CD4-positive, alpha-beta T cell (primary cell): ENCODE results near the gene LAGE3. TPM values are rescaled to one million over a fixed set of nuclear protein-coding genes. Genes with fewer than 3 reads are reported as not detected.
A peak's percentile ranks its signal among the peaks of the same experiment; 100 is the strongest.

Experiments used
- ATAC-seq: fragments of 200-7000 bp; cut with Tn5 transposase; one replicate; pipeline ENCODE4 v1.10.0; 2022; ENCODE audit warnings: mild to moderate bottlenecking; ENCODE audit not compliant: poor library complexity
- CTCF ChIA-PET: fragments of 350-600 bp; sonication (Branson Sonifier 250); formaldehyde crosslinking; loops from one replicate; lab custom pipeline; 2021; ENCODE audit warnings: antibody characterized with exemption, inconsistent platforms; lab: Charles Lee
- POLR2A ChIA-PET: fragments of 350-600 bp; sonication (Branson Sonifier 250); formaldehyde crosslinking; loops from one replicate; lab custom pipeline; 2021; ENCODE audit warnings: antibody characterized with exemption, inconsistent platforms; lab: Charles Lee
- DNase-seq, 14 experiments: peaks; one replicate each; pipeline ENCODE4 v3.0.0-alpha.2; 2013 to 2020; ENCODE audit warnings: mixed read lengths in 2 of 14
- H3K27ac ChIP-seq, 2 donors: one replicate each; pipeline versions ENCODE4 v1.5.1 to v1.7.0; 2013; ENCODE audit warnings: low read length in 2 of 2, low read depth in 1 of 2, mild to moderate bottlenecking in 1 of 2
- H3K27me3 ChIP-seq, 2 experiments: 1 replicate in 1 of 2; 2 replicates in 1 of 2; pipeline versions ENCODE4 v1.6.1 to v1.7.0; 2013; ENCODE audit warnings: low read length in 2 of 2, control low read depth in 1 of 2, mild to moderate bottlenecking in 1 of 2, moderate library complexity in 1 of 2; ENCODE audit not compliant: insufficient read depth in 2 of 2, control insufficient read depth in 1 of 2
- H3K36me3 ChIP-seq: one replicate; pipeline ENCODE4 v1.6.1; 2013; ENCODE audit warnings: low read length, control low read depth; ENCODE audit not compliant: insufficient read depth
- H3K4me1 ChIP-seq: one replicate; pipeline ENCODE4 v1.6.1; 2013; ENCODE audit warnings: low read length, control low read depth; ENCODE audit not compliant: insufficient read depth
- H3K4me3 ChIP-seq: one replicate; pipeline ENCODE4 v1.5.1; 2013; ENCODE audit warnings: mild to moderate bottlenecking, low read length, moderate library complexity
- H3K9me3 ChIP-seq, 2 experiments: 1 replicate in 1 of 2; 2 replicates in 1 of 2; pipeline versions ENCODE4 v1.6.1 to v1.7.0; 2013; ENCODE audit warnings: low read length in 2 of 2, mild to moderate bottlenecking in 2 of 2, control low read depth in 1 of 2, moderate library complexity in 1 of 2; ENCODE audit not compliant: control insufficient read depth in 1 of 2, insufficient read depth in 1 of 2
- H3K27ac Mint-ChIP-seq: one replicate; pipeline ENCODE4 v1.8.0; 2020; ENCODE audit warnings: mixed read lengths
- H3K27me3 Mint-ChIP-seq: one replicate; pipeline ENCODE4 v1.8.0; 2021; ENCODE audit warnings: mixed read lengths
- H3K36me3 Mint-ChIP-seq: one replicate; pipeline ENCODE4 v1.8.0; 2021; ENCODE audit warnings: low read depth, mixed read lengths
- H3K4me1 Mint-ChIP-seq: one replicate; pipeline ENCODE4 v1.8.0; 2021; ENCODE audit warnings: low read depth, mixed read lengths
- H3K4me3 Mint-ChIP-seq: one replicate; pipeline ENCODE4 v1.8.0; 2020; ENCODE audit warnings: mild to moderate bottlenecking, mixed read lengths
- H3K9me3 Mint-ChIP-seq: one replicate; pipeline ENCODE4 v1.8.0; 2020; ENCODE audit warnings: mixed read lengths
- CTCF ChIP-seq: fragments of 200-600 bp; IDR thresholded peaks from one replicate; pipeline ENCODE4 v1.8.0; 2022; ENCODE audit warnings: antibody characterized with exemption, mild to moderate bottlenecking
- intact Hi-C, 2 experiments: fragments of 100-400 bp; cut with DNase I in 1 of 2; cut with micrococcal nuclease in 1 of 2; formaldehyde crosslinking; loops; one replicate each; pipeline versions ENCODE4 v1.15.1 to v1.9.0; 2023 to 2025; cut with DNase I, micrococcal nuclease
- total RNA-seq, 174 experiments: library from RNA in 2 of 174; stranded (reverse) in 2 of 174; gene quantifications; one replicate each; pipeline ENCODE4 v1.2.3 and lab custom pipeline; 2021 to 2026

Gene LAGE3
- total RNA-seq, 2 experiments from 2014 or later, result 5.7 to 6.6 TPM

DNA sequence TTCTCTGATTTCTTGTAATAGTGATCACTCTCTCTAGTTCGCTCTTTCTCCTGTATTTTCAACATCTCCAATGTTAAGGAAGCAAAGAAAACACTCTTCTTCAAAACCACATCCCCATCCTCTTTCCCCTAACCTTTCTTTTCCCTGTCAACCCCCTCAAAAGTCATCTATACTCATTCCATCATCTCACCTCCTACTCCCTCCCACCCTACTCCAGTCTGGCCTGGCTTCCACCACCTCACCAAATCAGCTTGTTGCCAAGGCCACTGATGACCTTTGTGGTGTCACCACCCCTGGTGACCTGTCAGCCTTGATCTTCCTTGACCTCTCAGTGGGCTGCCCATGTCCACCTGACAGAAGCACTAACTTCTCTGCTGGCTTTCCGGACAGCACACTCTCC is 34.6 kb upstream of the LAGE3 start:
- Mint-ChIP-seq H3K4me3 (peak overlapping the region; percentile 48), H3K9me3 (no peaks in the 10 kb centered on the region), H3K4me1 (peaks cover 27% of the 10 kb centered on the region), H3K27ac (peak overlapping the region; percentile 57), H3K36me3 (peaks cover 19% of the 10 kb centered on the region), H3K27me3 (no peaks in the 10 kb centered on the region)
- Histone ChIP-seq H3K9me3 (no peaks in the 10 kb centered on the region), H3K27me3 (no peaks in the 10 kb centered on the region), H3K27ac (no peak overlapping the region), H3K4me3 (no peak overlapping the region), H3K4me1 (peaks cover 46% of the 10 kb centered on the region), H3K36me3 (peaks cover 6% of the 10 kb centered on the region)
- ChIA-PET POLR2A (interaction anchor here (3.5 kb wide), 1 partner anchor 27 kb away, joined by 18 read pairs; the partner anchor contains the start of gene UBL4A), CTCF (no interaction called here)
- ATAC-seq (no peak), DNase-seq (no peak)
- TF ChIP-seq CTCF, result no peak
- intact Hi-C loops, result no loop called here

GRCh38 chrX:154512879-154513553 is 33.9 kb upstream of the LAGE3 start:
- Mint-ChIP-seq H3K4me3 (peak overlapping the region; percentile 51), H3K36me3 (peaks cover 19% of the 10 kb centered on the region), H3K27me3 (no peaks in the 10 kb centered on the region), H3K27ac (no peak overlapping the region), H3K4me1 (peaks cover 27% of the 10 kb centered on the region), H3K9me3 (no peaks in the 10 kb centered on the region)
- peaks cover 46% of the 10 kb centered on the region for H3K4me1 ChIP-seq
- no peak for ATAC-seq
- no peak overlapping the region for H3K27ac ChIP-seq
- H3K36me3 ChIP-seq, result peaks cover 11% of the 10 kb centered on the region
- ChIA-PET POLR2A (no interaction called here), CTCF (no interaction called here)
- no peak for DNase-seq
- intact Hi-C loops, result no loop called here
- H3K9me3 ChIP-seq, result no peaks in the 10 kb centered on the region
- H3K27me3 ChIP-seq, result no peaks in the 10 kb centered on the region
- TF ChIP-seq CTCF, result no peak
- no peak overlapping the region for H3K4me3 ChIP-seq

DNA sequence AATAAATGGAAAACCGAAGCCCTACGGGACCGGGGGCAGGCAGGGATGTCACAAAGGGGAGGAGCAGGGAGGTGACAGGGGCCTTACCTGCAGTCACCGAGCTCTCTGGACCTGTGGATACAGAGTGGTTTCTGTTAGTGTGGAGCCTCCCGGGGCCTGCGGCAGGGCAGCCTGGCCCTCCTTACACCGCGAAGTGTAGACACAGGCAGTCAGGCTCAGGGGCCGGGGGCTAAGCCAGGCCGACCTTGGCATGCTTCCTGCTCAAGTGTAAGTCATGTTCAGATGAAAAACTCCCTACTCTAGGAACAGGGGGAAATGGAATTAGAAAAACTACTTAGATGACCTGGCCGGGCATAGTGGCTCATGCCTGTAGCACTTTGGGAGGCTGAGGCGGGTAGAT is 32.7 kb upstream of the LAGE3 start:
- H3K9me3 Mint-ChIP-seq, result no peaks in the 10 kb centered on the region
- TF ChIP-seq CTCF, result no peak
- ChIA-PET POLR2A (no interaction called here), CTCF (no interaction called here)
- peak overlapping the region; percentile 38 for H3K4me3 Mint-ChIP-seq
- ATAC-seq (no peak), DNase-seq (no peak)
- Histone ChIP-seq H3K27ac (peak overlapping the region; percentile 40 to 41), H3K27me3 (no peaks in the 10 kb centered on the region), H3K9me3 (no peaks in the 10 kb centered on the region), H3K4me3 (no peak overlapping the region), H3K4me1 (peaks cover 42% of the 10 kb centered on the region), H3K36me3 (peaks cover 18% of the 10 kb centered on the region)
- no peaks in the 10 kb centered on the region for H3K27me3 Mint-ChIP-seq
- intact Hi-C loops, result no loop called here
- peaks cover 19% of the 10 kb centered on the region for H3K36me3 Mint-ChIP-seq
- H3K4me1 Mint-ChIP-seq, result peaks cover 26% of the 10 kb centered on the region
- H3K27ac Mint-ChIP-seq, result peak overlapping the region; percentile 74
